H1 (cell line): ENCODE measurements around the gene UTRN. TPM values are rescaled to one million over a fixed set of nuclear protein-coding genes. Genes with fewer than 3 reads are reported as not detected.

Experiments used
- CTCF ChIA-PET: fragments of 300-600 bp; sonication (Branson Sonifier 250); formaldehyde crosslinking; loops from one replicate; lab custom pipeline; 2021; ENCODE audit not compliant: partially characterized antibody; lab: Charles Lee
- POLR2A ChIA-PET: fragments of 300-600 bp; sonication (Branson Sonifier 250); formaldehyde crosslinking; loops from one replicate; lab custom pipeline; 2021; ENCODE audit warnings: inconsistent platforms; ENCODE audit not compliant: partially characterized antibody; lab: Charles Lee
- DNase-seq, 2 experiments: peaks; one replicate each; pipeline versions ENCODE4 v3.0.0 to v3.0.0-alpha.2; 2010 to 2022; ENCODE audit warnings: low spot score in 2 of 2, low read depth in 1 of 2, mixed read lengths in 1 of 2
- FAIRE-seq: peaks from 2 replicates; lab custom pipeline; 2011; peaks lifted over from hg19 to GRCh38; lab: Jason Lieb, UNC
- H2AFZ ChIP-seq: 2 replicates; pipeline ENCODE4 v1.8.1; 2012; ENCODE audit warnings: low read length, inconsistent platforms
- H2AK5ac ChIP-seq: 2 replicates; pipeline ENCODE4 v1.6.1; 2013; ENCODE audit warnings: low read depth, low read length
- H2BK120ac ChIP-seq: replicated peaks from 2 replicates; pipeline ENCODE3; 2013; ENCODE audit warnings: low read depth, low read length, inconsistent platforms
- H2BK12ac ChIP-seq: 2 replicates; pipeline ENCODE4 v1.6.1; 2013; ENCODE audit warnings: low read depth, low read length
- H2BK15ac ChIP-seq: 2 replicates; pipeline ENCODE4 v1.6.1; 2013; ENCODE audit warnings: low read length
- H2BK20ac ChIP-seq: 2 replicates; pipeline ENCODE4 v1.6.1; 2013; ENCODE audit warnings: low read length
- H2BK5ac ChIP-seq: 2 replicates; pipeline ENCODE4 v1.6.1; 2013; ENCODE audit warnings: low read depth, low read length
- H3K14ac ChIP-seq: 2 replicates; pipeline ENCODE4 v1.6.1; 2013; ENCODE audit warnings: inconsistent platforms; ENCODE audit not compliant: insufficient read length
- H3K18ac ChIP-seq: 2 replicates; pipeline ENCODE4 v1.6.1; 2013; ENCODE audit warnings: low read length; ENCODE audit errors: extremely low read depth
- H3K23ac ChIP-seq: 2 replicates; pipeline ENCODE4 v1.6.1; 2013; ENCODE audit warnings: inconsistent platforms; ENCODE audit not compliant: insufficient read length
- H3K23me2 ChIP-seq: 2 replicates; pipeline ENCODE4 v1.6.1; 2013; ENCODE audit warnings: low read depth, low read length
- H3K27ac ChIP-seq: 2 replicates; pipeline ENCODE4 v1.6.1; 2011; ENCODE audit warnings: low read depth, low read length, inconsistent platforms
- H3K27me3 ChIP-seq, 4 experiments: replicated peaks in 1 of 4; 1 replicate in 1 of 4; 2 replicates in 3 of 4; pipeline versions ENCODE4 v1.6.1 to v1.8.1; 2011 to 2013; ENCODE audit warnings: low read length in 3 of 4, mild to moderate bottlenecking in 3 of 4, inconsistent platforms in 2 of 4, mixed read lengths in 2 of 4, moderate library complexity in 1 of 4; ENCODE audit not compliant: control insufficient read depth in 3 of 4, insufficient read depth in 3 of 4; ENCODE audit errors: extremely low read depth in 1 of 4
- H3K36me3 ChIP-seq, 4 experiments: 2 replicates each; pipeline versions ENCODE4 v1.6.1 to v1.8.1; 2011 to 2013; ENCODE audit warnings: mild to moderate bottlenecking in 4 of 4, low read length in 3 of 4, moderate library complexity in 2 of 4, control low read depth in 1 of 4, inconsistent platforms in 1 of 4; ENCODE audit not compliant: insufficient read depth in 4 of 4, control insufficient read depth in 2 of 4
- H3K4ac ChIP-seq: replicated peaks from 2 replicates; pipeline ENCODE3; 2013; ENCODE audit warnings: low read length, low read depth, mixed read lengths, inconsistent platforms; ENCODE audit not compliant: insufficient read length
- H3K4me1 ChIP-seq, 4 experiments: replicated peaks in 1 of 4; 1 replicate in 1 of 4; 2 replicates in 3 of 4; pipeline versions ENCODE4 v1.6.1 to v1.8.1; 2011 to 2013; ENCODE audit warnings: low read length in 3 of 4, inconsistent platforms in 2 of 4, mixed read lengths in 1 of 4; ENCODE audit not compliant: insufficient read depth in 4 of 4, control insufficient read depth in 3 of 4
- H3K4me2 ChIP-seq, 2 experiments: 2 replicates each; pipeline versions ENCODE4 v1.6.1 to v1.8.1; 2011 to 2013; ENCODE audit warnings: low read depth in 2 of 2, low read length in 2 of 2, control low read depth in 1 of 2, inconsistent platforms in 1 of 2, mild to moderate bottlenecking in 1 of 2; ENCODE audit not compliant: insufficient read depth in 1 of 2
- H3K4me3 ChIP-seq, 4 experiments: fragments of 200-600, 300-600 bp in 1 of 4; sonication (generic), shearing (Covaris generic), sonication (Bioruptor Twin) in 1 of 4; 2 replicates each; pipeline versions ENCODE4 v1.5.1 to v1.8.1; 2011 to 2016; ENCODE audit warnings: low read length in 4 of 4, low read depth in 3 of 4, control low read depth in 2 of 4, inconsistent platforms in 2 of 4, mild to moderate bottlenecking in 2 of 4, mixed read lengths in 1 of 4, moderate library complexity in 1 of 4; ENCODE audit not compliant: insufficient read depth in 2 of 4; ENCODE audit errors: extremely low read depth in 1 of 4
- H3K56ac ChIP-seq: replicated peaks from 2 replicates; pipeline ENCODE3; 2013; ENCODE audit warnings: low read depth, mild to moderate bottlenecking, mixed read lengths, low read length, inconsistent platforms; ENCODE audit not compliant: insufficient read length
- H3K79me1 ChIP-seq: 2 replicates; pipeline ENCODE4 v1.6.1; 2013; ENCODE audit warnings: low read depth, low read length, control low read depth
- H3K79me2 ChIP-seq, 2 experiments: 2 replicates each; pipeline versions ENCODE4 v1.6.1 to v1.8.1; 2012 to 2013; ENCODE audit warnings: low read length in 2 of 2, mild to moderate bottlenecking in 2 of 2, inconsistent platforms in 1 of 2; ENCODE audit not compliant: insufficient read depth in 2 of 2, control insufficient read depth in 1 of 2
- H3K9ac ChIP-seq, 4 experiments: replicated peaks in 1 of 4; 1 replicate in 1 of 4; 2 replicates in 3 of 4; pipeline versions ENCODE4 v1.6.1 to v1.8.1; 2011 to 2013; ENCODE audit warnings: low read depth in 3 of 4, low read length in 3 of 4, control low read depth in 2 of 4, mild to moderate bottlenecking in 2 of 4, moderate library complexity in 2 of 4, inconsistent platforms in 1 of 4; ENCODE audit errors: extremely low read depth in 1 of 4
- H3K9me3 ChIP-seq, 2 experiments: 2 replicates each; pipeline versions ENCODE4 v1.6.1 to v1.8.1; 2012 to 2013; ENCODE audit warnings: mild to moderate bottlenecking in 2 of 2, moderate library complexity in 2 of 2, control low read depth in 1 of 2, inconsistent platforms in 1 of 2, low read depth in 1 of 2, low read length in 1 of 2, mixed read lengths in 1 of 2; ENCODE audit not compliant: insufficient read depth in 2 of 2
- H4K20me1 ChIP-seq, 2 experiments: replicated peaks in 1 of 2; 2 replicates each; pipeline versions ENCODE3 to v1.8.1; 2011 to 2013; ENCODE audit warnings: inconsistent platforms in 2 of 2, low read length in 2 of 2, mild to moderate bottlenecking in 1 of 2; ENCODE audit not compliant: insufficient read depth in 2 of 2, control insufficient read depth in 1 of 2
- H4K5ac ChIP-seq: 2 replicates; pipeline ENCODE4 v1.6.1; 2013; ENCODE audit warnings: low read length, low read depth, mixed read lengths, inconsistent platforms; ENCODE audit not compliant: insufficient read length
- H4K8ac ChIP-seq: 2 replicates; pipeline ENCODE4 v1.8.0; 2013; ENCODE audit warnings: mild to moderate bottlenecking, moderate library complexity, low read length, inconsistent platforms; ENCODE audit not compliant: insufficient read depth; ENCODE audit errors: extremely low read depth
- H4K91ac ChIP-seq: replicated peaks from 2 replicates; pipeline ENCODE3; 2013; ENCODE audit warnings: low read length, mixed read lengths, inconsistent platforms; ENCODE audit not compliant: insufficient read length
- ASH2L ChIP-seq: fragments of 200-600, 300-600 bp; sonication (generic); IDR thresholded peaks from one replicate; pipeline ENCODE4 v1.7.1; 2017; ENCODE audit warnings: low read length
- ATF2 ChIP-seq: IDR thresholded peaks from 2 replicates; pipeline ENCODE4 v1.6.1; 2012; ENCODE audit warnings: low read length, inconsistent platforms
- CBX5 ChIP-seq: fragments of 300-800, 300-1000 bp; sonication (generic); IDR thresholded peaks from 2 replicates; pipeline ENCODE4 v1.7.1; 2016; ENCODE audit warnings: antibody characterized with exemption, low read length, low read depth
- CHD2 ChIP-seq: IDR thresholded peaks from 2 replicates; pipeline ENCODE4 v1.6.1; 2012; ENCODE audit warnings: low read length, improper control_type of control experiment
- EP300 ChIP-seq, 2 experiments: IDR thresholded peaks; 1 replicate in 1 of 2; 2 replicates in 1 of 2; pipeline ENCODE4 v1.6.1; 2011 to 2012; ENCODE audit warnings: low read depth in 2 of 2, low read length in 2 of 2, mild to moderate bottlenecking in 2 of 2, borderline replicate concordance in 1 of 2, inconsistent platforms in 1 of 2, moderate library complexity in 1 of 2
- GTF2F1 ChIP-seq: IDR thresholded peaks from 2 replicates; pipeline ENCODE4 v1.6.1; 2012; ENCODE audit warnings: low read depth, low read length, improper control_type of control experiment, borderline replicate concordance
- KDM1A ChIP-seq: fragments of 200-600, 300-600 bp; sonication (generic); IDR thresholded peaks from 2 replicates; pipeline ENCODE4 v1.7.1; 2016; ENCODE audit warnings: mild to moderate bottlenecking, low read length, borderline replicate concordance
- RXRA ChIP-seq: IDR thresholded peaks from 2 replicates; pipeline ENCODE4 v1.6.1; 2011; ENCODE audit warnings: low read depth, mild to moderate bottlenecking, low read length, moderate library complexity; ENCODE audit not compliant: insufficient read depth
- TEAD4 ChIP-seq: IDR thresholded peaks from 2 replicates; pipeline ENCODE4 v1.6.1; 2012; ENCODE audit warnings: low read depth, low read length, inconsistent platforms, mixed read lengths
- YY1 ChIP-seq: IDR thresholded peaks from 2 replicates; pipeline ENCODE4 v1.6.1; 2011; ENCODE audit warnings: low read depth, mild to moderate bottlenecking, low read length
- WGBS, 2 experiments: shearing (Covaris generic) in 1 of 2; methylation state at CpG; one replicate each; pipeline versions ENCODE4 v1.1.6 to v1.1.7; 2013 to 2015; ENCODE audit warnings: low lambda C conversion rate in 2 of 2, mixed read lengths in 2 of 2, inconsistent platforms in 1 of 2, low coverage in 1 of 2, missing lambda C conversion rate in 1 of 2; ENCODE audit not compliant: insufficient replicate concordance in 2 of 2, insufficient coverage in 1 of 2, insufficient read length in 1 of 2; ENCODE audit errors: extremely low coverage in 1 of 2, missing lambda C conversion rate in 1 of 2; 5-methylcytosine and 5-hydroxymethylcytosine counted together
- polyA plus RNA-seq, 7 experiments: library from polyadenylated mRNA; depleted of rRNA in 3 of 7; stranded (reverse) in 5 of 7; unstranded in 2 of 7; fragments of >200 nt in 5 of 7; fragments of 200-250 nt in 2 of 7; gene quantifications; 1 replicate in 5 of 7; 2 replicates in 1 of 7; 4 replicates in 1 of 7; pipeline versions ENCODE4 v1.2.1 to v1.2.3, GENCODE V29; 2011 to 2013; ENCODE audit warnings: missing spikeins in 2 of 7, mixed read lengths in 2 of 7
- total RNA-seq: library from RNA; stranded (reverse); fragmentation: NEBNext Ultra II Directional; extraction: Animal tissue kit (Norgen Biotek cat#: 25700); gene quantifications from 2 replicates; pipeline ENCODE4 v1.2.1, GENCODE V29; 2021

UTRN gene
- total and polyA plus RNA-seq, 2 of the 8 experiments (the other 6 are each of a cell fraction or from before 2014, with no cell fraction given): 25.0 to 112 TPM

DNA sequence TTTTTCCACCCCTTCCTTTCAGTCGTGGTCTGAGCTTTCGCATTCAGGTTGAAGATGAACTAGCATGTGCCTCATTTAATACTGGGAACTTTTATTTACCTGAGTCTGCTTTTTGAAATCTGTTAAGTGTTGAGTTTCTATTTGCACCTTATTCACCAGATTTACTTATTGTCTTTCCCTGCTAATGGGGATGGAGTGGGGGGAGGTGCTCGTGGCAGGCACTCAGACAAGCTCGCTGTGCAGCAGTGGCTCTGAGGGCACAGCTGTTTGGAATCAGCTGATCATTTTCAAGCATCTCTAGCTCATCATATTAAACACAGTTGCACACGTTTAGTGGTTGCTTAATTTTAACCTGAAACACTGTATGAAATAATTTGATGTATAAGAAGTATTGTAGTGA lies 35.6 kb downstream of the UTRN start:
- H3K4me1 ChIP-seq: peaks cover 0 to 13% (median 11%) of the 10 kb centered on the region in 4 experiments; a peak in 4 of 7 replicates
- 69% methylated on average over 5 of the region's 5 CpGs; no CpG with 5 or more reads in 1 of the 2 experiments for WGBS, 2 experiments
- no peaks in the 10 kb centered on the region for H3K27me3 ChIP-seq
- ChIA-PET CTCF (interaction anchor here (1.2 to 1.7 kb wide), 3 partner anchors 18 to 162 kb away, joined by 3 to 10 read pairs (median 4); no protein-coding TSS in a partner anchor), POLR2A (interaction anchor here (1.0 to 1.6 kb wide), 4 partner anchors 10 to 89 kb away, joined by 3 to 6 read pairs (median 4); no protein-coding TSS in a partner anchor)
- FAIRE-seq (no peak), DNase-seq (no peak)
- H3K14ac ChIP-seq: no peak overlapping the region
- H3K56ac ChIP-seq: no peak overlapping the region
- H2AK5ac ChIP-seq: no peak overlapping the region
- no peak overlapping the region for H2BK15ac ChIP-seq
- no peak overlapping the region for H4K8ac ChIP-seq
- H3K27ac ChIP-seq: no peak overlapping the region
- no peak overlapping the region for H3K4me3 ChIP-seq
- H3K4me2 ChIP-seq: no peak overlapping the region
- no peaks in the 10 kb centered on the region; the same call in 1 of the 2 replicates for H3K79me1 ChIP-seq
- peaks cover 0 to 14% of the 10 kb centered on the region in 2 experiments; a peak in 1 of 4 replicates for H3K79me2 ChIP-seq
- no peaks in the 10 kb centered on the region for H3K36me3 ChIP-seq
- no peak overlapping the region for H2BK5ac ChIP-seq
- no peak overlapping the region for H2BK120ac ChIP-seq
- no peak overlapping the region for H3K18ac ChIP-seq
- H3K23me2 ChIP-seq: no peaks in the 10 kb centered on the region; the same call in 1 of the 2 replicates
- H4K91ac ChIP-seq: no peak overlapping the region
- no peak overlapping the region for H2AFZ ChIP-seq
- no peak overlapping the region for H3K4ac ChIP-seq
- H3K9ac ChIP-seq: no peak overlapping the region
- H3K9me3 ChIP-seq: no peaks in the 10 kb centered on the region
- H3K23ac ChIP-seq: no peak overlapping the region
- H2BK20ac ChIP-seq: no peak overlapping the region
- no peak overlapping the region for H2BK12ac ChIP-seq
- H4K20me1 ChIP-seq: no peaks in the 10 kb centered on the region
- H4K5ac ChIP-seq: no peak overlapping the region
- no peak for TF ChIP-seq TEAD4
- no peak for TF ChIP-seq CBX5
- no peak for TF ChIP-seq GTF2F1
- no peak for TF ChIP-seq ATF2
- TF ChIP-seq RXRA: no peak
- no peak for TF ChIP-seq CHD2
- TF ChIP-seq EP300 (IDR thresholded peaks at IDR 0.05; ENCODE audit: borderline replicate concordance in 1 of 2, low read depth in 2 of 2, low read length in 2 of 2): no peak
- TF ChIP-seq KDM1A: no peak
- TF ChIP-seq ASH2L: no peak
- no peak for TF ChIP-seq YY1
